PFSK-1 (cell line): ENCODE measurements around the gene PEX10.

Experiments used
- FOXP2 ChIP-seq: optimal IDR thresholded peaks from 2 replicates; pipeline ENCODE3; 2011; ENCODE audit warnings: borderline replicate concordance, control low read depth, inconsistent platforms; ENCODE audit not compliant: insufficient read depth; ENCODE audit errors: extremely low read length, extremely low read depth
- POLR2AphosphoS5 ChIP-seq: IDR thresholded peaks from 2 replicates; pipeline ENCODE4 v1.6.1; 2012; ENCODE audit warnings: low read depth, mild to moderate bottlenecking, control low read depth, low read length, moderate library complexity
- REST ChIP-seq, 2 experiments: IDR thresholded peaks; 2 replicates each; pipeline versions ENCODE4 v1.6.1 to v1.8.0; 2011 to 2012; ENCODE audit warnings: low read depth in 2 of 2, low read length in 2 of 2, control low read depth in 1 of 2, inconsistent platforms in 1 of 2, mild to moderate bottlenecking in 1 of 2, moderate library complexity in 1 of 2; ENCODE audit not compliant: insufficient read depth in 1 of 2
- SIN3A ChIP-seq: IDR thresholded peaks from 2 replicates; pipeline ENCODE4 v1.6.1; 2012; ENCODE audit warnings: mild to moderate bottlenecking, low read length, moderate library complexity, borderline replicate concordance; ENCODE audit not compliant: insufficient read depth
- TAF1 ChIP-seq: IDR thresholded peaks from 2 replicates; pipeline ENCODE4 v1.6.1; 2012; ENCODE audit warnings: low read length, control low read depth, borderline replicate concordance; ENCODE audit not compliant: insufficient read depth

The PEX10 gene

GRCh38 chr1:2400950-2401649 is 11.3 kb downstream of the PEX10 start:
- TF ChIP-seq FOXP2 (no peak), POLR2AphosphoS5 (no peak), SIN3A (no peak), TAF1 (no peak), REST (IDR thresholded peaks at IDR 0.05; ENCODE audit: insufficient read depth in 1 of 2, low read depth in 2 of 2, low read length in 2 of 2) (no peak)

GRCh38 chr1:2400576-2400909 is 11.8 kb downstream of the PEX10 start:
- TF ChIP-seq SIN3A, result no peak
- no peak for TF ChIP-seq POLR2AphosphoS5
- TF ChIP-seq FOXP2, result no peak
- TF ChIP-seq REST (IDR thresholded peaks at IDR 0.05; ENCODE audit: insufficient read depth in 1 of 2, low read depth in 2 of 2, low read length in 2 of 2), result no peak
- TF ChIP-seq TAF1, result no peak

- TF ChIP-seq TAF1 (no peak), POLR2AphosphoS5 (no peak), SIN3A (no peak), REST (IDR thresholded peaks at IDR 0.05; ENCODE audit: insufficient read depth in 1 of 2, low read depth in 2 of 2, low read length in 2 of 2) (no peak), FOXP2 (no peak)
Observed at GRCh38 chr1:2399890-2400575, 12.3 kb downstream of the PEX10 start.

- no peak for TF ChIP-seq SIN3A
- TF ChIP-seq POLR2AphosphoS5, result no peak
Observed at GRCh38 chr1:2398871-2399270, 13.5 kb downstream of the PEX10 start.

GRCh38 chr1:2397007-2397679 is 15.2 kb downstream of the PEX10 start:
- TF ChIP-seq TAF1 (no peak), FOXP2 (no peak), SIN3A (no peak)

GRCh38 chr1:2396476-2396875 is 15.9 kb downstream of the PEX10 start:
- TF ChIP-seq SIN3A (no peak), REST (IDR thresholded peaks at IDR 0.05; ENCODE audit: insufficient read depth in 1 of 2, low read depth in 2 of 2, low read length in 2 of 2) (no peak), POLR2AphosphoS5 (no peak), FOXP2 (no peak), TAF1 (no peak)
